ENCODE data around the gene ARHGEF33. TPM values are rescaled to one million over a fixed set of nuclear protein-coding genes. Genes with fewer than 3 reads are reported as not detected.

Gene ARHGEF33
- total and polyA plus RNA-seq, 2 experiments from 2014 or later, result 0.10 to 1.8 TPM

DNA sequence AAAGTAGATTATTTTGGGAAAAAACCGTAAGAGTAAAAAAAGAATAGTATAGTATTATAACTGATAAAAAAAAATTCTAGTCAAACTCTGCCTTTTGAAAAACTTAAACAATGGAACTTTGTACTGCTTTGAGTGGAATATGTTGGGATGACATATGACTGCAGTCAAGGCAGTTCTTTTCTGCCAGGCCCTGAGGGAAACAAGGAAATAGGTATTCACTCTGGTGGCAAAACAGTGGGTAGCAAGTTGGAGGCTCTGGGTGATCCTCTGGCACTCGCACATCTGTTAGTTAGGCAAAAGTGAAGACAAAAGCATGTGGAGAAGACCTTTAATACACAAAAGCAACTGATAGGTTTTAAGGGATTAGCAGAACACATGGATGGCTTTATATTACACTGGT, 102.2 kb downstream of the ARHGEF33 start:
- peaks cover 22% of the 10 kb centered on the region; the same call in 2 of the 3 replicates for H3K36me3 Mint-ChIP-seq (ENCODE audit: low read depth)
- H3K9me3 Mint-ChIP-seq, result no peaks in the 10 kb centered on the region
- no peak overlapping the region for H3K4me3 Mint-ChIP-seq
- Histone ChIP-seq H3K27ac (ENCODE audit: low read depth) (peak overlapping the region; percentile 53; the same call in 1 of the 2 replicates), H3K4me3 (no peak overlapping the region), H3K4me2 (no peak overlapping the region), H3K4me1 (ENCODE audit: insufficient read depth) (peaks cover 17% of the 10 kb centered on the region; the same call in 1 of the 2 replicates), H3K36me3 (ENCODE audit: insufficient read depth) (peaks cover 20% of the 10 kb centered on the region; the same call in 1 of the 2 replicates), H3K9me2 (ENCODE audit: insufficient read depth) (no peaks in the 10 kb centered on the region), H3K79me2 (replicated peaks; ENCODE audit: insufficient read depth) (no peaks in the 10 kb centered on the region), H4K20me1 (replicated peaks; ENCODE audit: insufficient read depth) (no peaks in the 10 kb centered on the region), H2AFZ (no peak overlapping the region), H3F3A (replicated peaks; ENCODE audit: low read depth) (no peaks in the 10 kb centered on the region), H3K27me3 (ENCODE audit: insufficient read depth) (no peaks in the 10 kb centered on the region)
- peak overlapping the region; percentile 38 for H3K27ac Mint-ChIP-seq
- H3K27me3 Mint-ChIP-seq (ENCODE audit: insufficient read depth, low read depth, poor library complexity), result no peaks in the 10 kb centered on the region
- peak; percentile 27 for DNase-seq (ENCODE audit: low spot score)
- peak; percentile 60 for ATAC-seq
- peaks cover 16% of the 10 kb centered on the region for H3K4me1 Mint-ChIP-seq
- TF ChIP-seq NANOG (IDR thresholded peaks at IDR 0.05; ENCODE audit: borderline replicate concordance) (no peak), ZNF114 (CRISPR knock-in tag; IDR thresholded peaks at IDR 0.05) (no peak), EZH2phosphoT487 (IDR thresholded peaks at IDR 0.05; ENCODE audit: unreplicated experiment) (no peak), STAT1 (IDR thresholded peaks at IDR 0.05; ENCODE audit: unreplicated experiment) (no peak), EZH2 (IDR thresholded peaks at IDR 0.05; ENCODE audit: low read depth, unreplicated experiment) (no peak), ZNF331 (CRISPR knock-in tag; IDR thresholded peaks at IDR 0.05; ENCODE audit: low read depth) (no peak), JUNB (IDR thresholded peaks at IDR 0.05; ENCODE audit: unreplicated experiment) (no peak)
- TF ChIP-seq, protein P1, sequence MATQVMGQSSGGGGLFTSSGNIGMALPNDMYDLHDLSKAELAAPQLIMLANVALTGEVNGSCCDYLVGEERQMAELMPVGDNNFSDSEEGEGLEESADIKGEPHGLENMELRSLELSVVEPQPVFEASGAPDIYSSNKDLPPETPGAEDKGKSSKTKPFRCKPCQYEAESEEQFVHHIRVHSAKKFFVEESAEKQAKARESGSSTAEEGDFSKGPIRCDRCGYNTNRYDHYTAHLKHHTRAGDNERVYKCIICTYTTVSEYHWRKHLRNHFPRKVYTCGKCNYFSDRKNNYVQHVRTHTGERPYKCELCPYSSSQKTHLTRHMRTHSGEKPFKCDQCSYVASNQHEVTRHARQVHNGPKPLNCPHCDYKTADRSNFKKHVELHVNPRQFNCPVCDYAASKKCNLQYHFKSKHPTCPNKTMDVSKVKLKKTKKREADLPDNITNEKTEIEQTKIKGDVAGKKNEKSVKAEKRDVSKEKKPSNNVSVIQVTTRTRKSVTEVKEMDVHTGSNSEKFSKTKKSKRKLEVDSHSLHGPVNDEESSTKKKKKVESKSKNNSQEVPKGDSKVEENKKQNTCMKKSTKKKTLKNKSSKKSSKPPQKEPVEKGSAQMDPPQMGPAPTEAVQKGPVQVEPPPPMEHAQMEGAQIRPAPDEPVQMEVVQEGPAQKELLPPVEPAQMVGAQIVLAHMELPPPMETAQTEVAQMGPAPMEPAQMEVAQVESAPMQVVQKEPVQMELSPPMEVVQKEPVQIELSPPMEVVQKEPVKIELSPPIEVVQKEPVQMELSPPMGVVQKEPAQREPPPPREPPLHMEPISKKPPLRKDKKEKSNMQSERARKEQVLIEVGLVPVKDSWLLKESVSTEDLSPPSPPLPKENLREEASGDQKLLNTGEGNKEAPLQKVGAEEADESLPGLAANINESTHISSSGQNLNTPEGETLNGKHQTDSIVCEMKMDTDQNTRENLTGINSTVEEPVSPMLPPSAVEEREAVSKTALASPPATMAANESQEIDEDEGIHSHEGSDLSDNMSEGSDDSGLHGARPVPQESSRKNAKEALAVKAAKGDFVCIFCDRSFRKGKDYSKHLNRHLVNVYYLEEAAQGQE (IDR thresholded peaks at IDR 0.05; ENCODE audit: unreplicated experiment), result no peak
- TF ChIP-seq, protein P2, sequence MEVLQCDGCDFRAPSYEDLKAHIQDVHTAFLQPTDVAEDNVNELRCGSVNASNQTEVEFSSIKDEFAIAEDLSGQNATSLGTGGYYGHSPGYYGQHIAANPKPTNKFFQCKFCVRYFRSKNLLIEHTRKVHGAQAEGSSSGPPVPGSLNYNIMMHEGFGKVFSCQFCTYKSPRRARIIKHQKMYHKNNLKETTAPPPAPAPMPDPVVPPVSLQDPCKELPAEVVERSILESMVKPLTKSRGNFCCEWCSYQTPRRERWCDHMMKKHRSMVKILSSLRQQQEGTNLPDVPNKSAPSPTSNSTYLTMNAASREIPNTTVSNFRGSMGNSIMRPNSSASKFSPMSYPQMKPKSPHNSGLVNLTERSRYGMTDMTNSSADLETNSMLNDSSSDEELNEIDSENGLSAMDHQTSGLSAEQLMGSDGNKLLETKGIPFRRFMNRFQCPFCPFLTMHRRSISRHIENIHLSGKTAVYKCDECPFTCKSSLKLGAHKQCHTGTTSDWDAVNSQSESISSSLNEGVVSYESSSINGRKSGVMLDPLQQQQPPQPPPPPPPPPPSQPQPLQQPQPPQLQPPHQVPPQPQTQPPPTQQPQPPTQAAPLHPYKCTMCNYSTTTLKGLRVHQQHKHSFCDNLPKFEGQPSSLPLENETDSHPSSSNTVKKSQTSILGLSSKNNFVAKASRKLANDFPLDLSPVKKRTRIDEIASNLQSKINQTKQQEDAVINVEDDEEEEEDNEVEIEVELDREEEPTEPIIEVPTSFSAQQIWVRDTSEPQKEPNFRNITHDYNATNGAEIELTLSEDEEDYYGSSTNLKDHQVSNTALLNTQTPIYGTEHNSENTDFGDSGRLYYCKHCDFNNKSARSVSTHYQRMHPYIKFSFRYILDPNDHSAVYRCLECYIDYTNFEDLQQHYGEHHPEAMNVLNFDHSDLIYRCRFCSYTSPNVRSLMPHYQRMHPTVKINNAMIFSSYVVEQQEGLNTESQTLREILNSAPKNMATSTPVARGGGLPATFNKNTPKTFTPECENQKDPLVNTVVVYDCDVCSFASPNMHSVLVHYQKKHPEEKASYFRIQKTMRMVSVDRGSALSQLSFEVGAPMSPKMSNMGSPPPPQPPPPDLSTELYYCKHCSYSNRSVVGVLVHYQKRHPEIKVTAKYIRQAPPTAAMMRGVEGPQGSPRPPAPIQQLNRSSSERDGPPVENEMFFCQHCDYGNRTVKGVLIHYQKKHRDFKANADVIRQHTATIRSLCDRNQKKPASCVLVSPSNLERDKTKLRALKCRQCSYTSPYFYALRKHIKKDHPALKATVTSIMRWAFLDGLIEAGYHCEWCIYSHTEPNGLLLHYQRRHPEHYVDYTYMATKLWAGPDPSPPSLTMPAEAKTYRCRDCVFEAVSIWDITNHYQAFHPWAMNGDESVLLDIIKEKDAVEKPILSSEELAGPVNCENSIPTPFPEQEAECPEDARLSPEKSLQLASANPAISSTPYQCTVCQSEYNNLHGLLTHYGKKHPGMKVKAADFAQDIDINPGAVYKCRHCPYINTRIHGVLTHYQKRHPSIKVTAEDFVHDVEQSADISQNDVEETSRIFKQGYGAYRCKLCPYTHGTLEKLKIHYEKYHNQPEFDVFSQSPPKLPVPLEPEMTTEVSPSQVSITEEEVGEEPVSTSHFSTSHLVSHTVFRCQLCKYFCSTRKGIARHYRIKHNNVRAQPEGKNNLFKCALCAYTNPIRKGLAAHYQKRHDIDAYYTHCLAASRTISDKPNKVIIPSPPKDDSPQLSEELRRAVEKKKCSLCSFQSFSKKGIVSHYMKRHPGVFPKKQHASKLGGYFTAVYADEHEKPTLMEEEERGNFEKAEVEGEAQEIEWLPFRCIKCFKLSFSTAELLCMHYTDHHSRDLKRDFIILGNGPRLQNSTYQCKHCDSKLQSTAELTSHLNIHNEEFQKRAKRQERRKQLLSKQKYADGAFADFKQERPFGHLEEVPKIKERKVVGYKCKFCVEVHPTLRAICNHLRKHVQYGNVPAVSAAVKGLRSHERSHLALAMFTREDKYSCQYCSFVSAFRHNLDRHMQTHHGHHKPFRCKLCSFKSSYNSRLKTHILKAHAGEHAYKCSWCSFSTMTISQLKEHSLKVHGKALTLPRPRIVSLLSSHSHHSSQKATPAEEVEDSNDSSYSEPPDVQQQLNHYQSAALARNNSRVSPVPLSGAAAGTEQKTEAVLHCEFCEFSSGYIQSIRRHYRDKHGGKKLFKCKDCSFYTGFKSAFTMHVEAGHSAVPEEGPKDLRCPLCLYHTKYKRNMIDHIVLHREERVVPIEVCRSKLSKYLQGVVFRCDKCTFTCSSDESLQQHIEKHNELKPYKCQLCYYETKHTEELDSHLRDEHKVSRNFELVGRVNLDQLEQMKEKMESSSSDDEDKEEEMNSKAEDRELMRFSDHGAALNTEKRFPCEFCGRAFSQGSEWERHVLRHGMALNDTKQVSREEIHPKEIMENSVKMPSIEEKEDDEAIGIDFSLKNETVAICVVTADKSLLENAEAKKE (CRISPR knock-in tag; IDR thresholded peaks at IDR 0.05), result no peak

Data from GM23338 (cell line).